Heart left ventricle (tissue), 13 donors: ENCODE results near the gene GNB5.

Experiments
- POLR2A ChIP-seq, 2 donors: fragments of 450-650 bp; IDR thresholded peaks; one replicate each; pipeline ENCODE4 v1.6.1; 2017; ENCODE audit warnings: antibody characterized with exemption in 2 of 2, mild to moderate bottlenecking in 2 of 2, moderate library complexity in 2 of 2
- TF ChIP-seq, protein P1 (sequence below), 12 donors: fragments of 200-600 bp; sonication (generic) in 4 of 12; IDR thresholded peaks; one replicate each; pipeline versions ENCODE4 v1.5.0 to v1.8.0; 2018 to 2022; ENCODE audit warnings: antibody characterized with exemption in 12 of 12, mild to moderate bottlenecking in 5 of 12
- donor health status: ischemic (EF 13 %, LVEDD 7.1; RV severe dilation, severe dysfunction).
- donor health status: DM: no; HTN: yes; CAD: no.
- donor health status: DM: no; HTN: no; CAD: no.
- donor health status: ischemic (EF 25% LVEDD 6.9; RV normal size, moderate dysfunction).
- donor health status: ischemic (EF 25% LVEDD 5.7; RV mildly dilated, moderate dysfunction).
- donor health status: ischemic (EF 35%, LVEDD 5.7; RV mildly dilated, moderate dysfunction).
- donor health status: nonischemic (EF 11% LVEDD 7.7; RV severe dilation, severe dysfunction).
- donor health status: DM: yes; HTN: yes; CAD: no.
- donor health status: PGD.
- donor health status: ischemic (EF 29% LVEDD 5.4; RV normal size, mild dysfunction).
- donor health status: nonischemic (EF 23%, LVEDD 6.1; RV moderate dilation, normal function).

DNA sequence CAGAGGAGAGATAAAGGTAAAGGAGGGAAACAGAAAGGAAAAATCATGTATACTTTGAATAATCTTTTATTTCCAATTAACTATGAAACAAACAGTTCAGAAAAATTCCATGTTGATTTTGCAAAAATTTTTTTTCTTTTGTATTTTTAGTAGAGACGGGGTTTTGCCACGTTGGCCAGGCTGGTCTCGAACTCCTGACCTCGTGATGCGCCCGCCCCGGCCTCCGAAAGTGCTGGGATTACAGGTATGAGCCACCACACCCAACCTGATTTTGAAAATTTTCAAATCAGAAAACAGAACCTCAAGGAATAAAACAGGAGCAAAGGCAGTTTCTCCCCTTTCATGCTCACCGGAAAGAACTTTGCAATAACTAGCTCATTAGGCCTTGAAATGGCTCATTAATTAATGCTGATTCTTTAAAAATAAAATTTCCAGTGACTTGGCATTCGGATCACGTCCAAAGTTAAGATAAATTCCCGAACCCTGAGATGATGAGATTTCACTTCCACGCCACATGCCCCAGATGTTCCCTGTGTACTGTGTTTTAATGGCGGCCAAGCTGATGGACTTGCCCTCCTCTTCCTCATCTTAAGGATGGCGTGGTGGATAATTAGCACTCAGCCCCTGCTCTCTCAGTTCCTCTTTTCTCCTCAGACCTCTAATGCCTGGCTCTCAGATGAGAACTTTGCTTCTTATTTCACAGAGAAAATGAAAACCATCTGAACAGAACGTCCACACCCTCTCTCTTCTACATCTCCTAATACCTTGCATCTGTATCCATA, 89.5 kb downstream of the GNB5 start:
- no peak for TF ChIP-seq POLR2A (IDR thresholded peaks at IDR 0.05)
- TF ChIP-seq, protein P1, sequence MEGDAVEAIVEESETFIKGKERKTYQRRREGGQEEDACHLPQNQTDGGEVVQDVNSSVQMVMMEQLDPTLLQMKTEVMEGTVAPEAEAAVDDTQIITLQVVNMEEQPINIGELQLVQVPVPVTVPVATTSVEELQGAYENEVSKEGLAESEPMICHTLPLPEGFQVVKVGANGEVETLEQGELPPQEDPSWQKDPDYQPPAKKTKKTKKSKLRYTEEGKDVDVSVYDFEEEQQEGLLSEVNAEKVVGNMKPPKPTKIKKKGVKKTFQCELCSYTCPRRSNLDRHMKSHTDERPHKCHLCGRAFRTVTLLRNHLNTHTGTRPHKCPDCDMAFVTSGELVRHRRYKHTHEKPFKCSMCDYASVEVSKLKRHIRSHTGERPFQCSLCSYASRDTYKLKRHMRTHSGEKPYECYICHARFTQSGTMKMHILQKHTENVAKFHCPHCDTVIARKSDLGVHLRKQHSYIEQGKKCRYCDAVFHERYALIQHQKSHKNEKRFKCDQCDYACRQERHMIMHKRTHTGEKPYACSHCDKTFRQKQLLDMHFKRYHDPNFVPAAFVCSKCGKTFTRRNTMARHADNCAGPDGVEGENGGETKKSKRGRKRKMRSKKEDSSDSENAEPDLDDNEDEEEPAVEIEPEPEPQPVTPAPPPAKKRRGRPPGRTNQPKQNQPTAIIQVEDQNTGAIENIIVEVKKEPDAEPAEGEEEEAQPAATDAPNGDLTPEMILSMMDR (IDR thresholded peaks at IDR 0.05) = no peak
